Karpas-422 (cell line): Measurements from ENCODE around the gene PROM1. TPM values are rescaled to one million over a fixed set of nuclear protein-coding genes. Genes with fewer than 3 reads are reported as not detected.

Source experiments
- DNase-seq: peaks from one replicate; pipeline ENCODE4 v3.0.0-alpha.2; 2015
- H2AFZ ChIP-seq: fragments of 200-600 bp; sonication (generic); 2 replicates; pipeline ENCODE4 v1.6.1; 2014; ENCODE audit warnings: antibody characterized with exemption, low read length, mixed read lengths
- H3K27ac ChIP-seq: fragments of 200-600 bp; sonication (generic); 2 replicates; pipeline ENCODE4 v1.5.1; 2014; ENCODE audit warnings: mild to moderate bottlenecking, low read length, moderate library complexity
- H3K27me3 ChIP-seq: fragments of 200-600 bp; sonication (generic); 2 replicates; pipeline ENCODE4 v1.6.1; 2014; ENCODE audit warnings: low read length, mixed read lengths
- H3K36me3 ChIP-seq: fragments of 200-600 bp; sonication (generic); 2 replicates; pipeline ENCODE4 v1.6.1; 2014; ENCODE audit warnings: low read length, mixed read lengths; ENCODE audit not compliant: insufficient read depth
- H3K4me1 ChIP-seq: fragments of 200-600 bp; sonication (generic); 2 replicates; pipeline ENCODE4 v1.6.1; 2014; ENCODE audit warnings: mild to moderate bottlenecking, low read length, mixed read lengths
- H3K4me2 ChIP-seq: fragments of 200-600 bp; sonication (generic); 2 replicates; pipeline ENCODE4 v1.6.1; 2014; ENCODE audit warnings: low read length, low read depth, mild to moderate bottlenecking; ENCODE audit not compliant: poor library complexity, severe bottlenecking
- H3K4me3 ChIP-seq: fragments of 200-600 bp; sonication (generic); 2 replicates; pipeline ENCODE4 v1.5.1; 2014; ENCODE audit warnings: mild to moderate bottlenecking, antibody characterized with exemption, low read length, mixed read lengths
- H3K79me2 ChIP-seq: fragments of 200-600 bp; sonication (generic); 2 replicates; pipeline ENCODE4 v1.6.1; 2014; ENCODE audit warnings: mild to moderate bottlenecking, low read length, mixed read lengths
- H3K9ac ChIP-seq: fragments of 200-600 bp; sonication (generic); 2 replicates; pipeline ENCODE4 v1.6.0; 2014; ENCODE audit warnings: low read length
- H3K9me2 ChIP-seq: fragments of 200-600 bp; sonication (generic), shearing (Covaris generic); replicated peaks from 2 replicates; pipeline ENCODE4 v1.6.0; 2014; ENCODE audit warnings: mild to moderate bottlenecking, low read length, moderate library complexity; ENCODE audit not compliant: insufficient read depth
- H3K9me3 ChIP-seq: fragments of 300-700, 200-600 bp; sonication (generic); 2 replicates; pipeline ENCODE4 v1.6.1; 2014; ENCODE audit warnings: low read length, mixed read lengths
- H4K20me1 ChIP-seq: fragments of 200-600 bp; sonication (generic); 2 replicates; pipeline ENCODE4 v1.6.1; 2014; ENCODE audit warnings: mild to moderate bottlenecking, antibody characterized with exemption, low read length, low read depth; ENCODE audit not compliant: insufficient read depth
- total RNA-seq: library from RNA; depleted of rRNA; stranded (reverse); fragments of >200 nt; shearing (Covaris generic); gene quantifications from 2 replicates; pipeline ENCODE4 v1.2.3, GENCODE V29; 2014; ENCODE audit warnings: low replicate concordance; rRNA removed

The PROM1 gene
- total RNA-seq, 1 experiment from 2014 or later: 0.26 TPM

DNA sequence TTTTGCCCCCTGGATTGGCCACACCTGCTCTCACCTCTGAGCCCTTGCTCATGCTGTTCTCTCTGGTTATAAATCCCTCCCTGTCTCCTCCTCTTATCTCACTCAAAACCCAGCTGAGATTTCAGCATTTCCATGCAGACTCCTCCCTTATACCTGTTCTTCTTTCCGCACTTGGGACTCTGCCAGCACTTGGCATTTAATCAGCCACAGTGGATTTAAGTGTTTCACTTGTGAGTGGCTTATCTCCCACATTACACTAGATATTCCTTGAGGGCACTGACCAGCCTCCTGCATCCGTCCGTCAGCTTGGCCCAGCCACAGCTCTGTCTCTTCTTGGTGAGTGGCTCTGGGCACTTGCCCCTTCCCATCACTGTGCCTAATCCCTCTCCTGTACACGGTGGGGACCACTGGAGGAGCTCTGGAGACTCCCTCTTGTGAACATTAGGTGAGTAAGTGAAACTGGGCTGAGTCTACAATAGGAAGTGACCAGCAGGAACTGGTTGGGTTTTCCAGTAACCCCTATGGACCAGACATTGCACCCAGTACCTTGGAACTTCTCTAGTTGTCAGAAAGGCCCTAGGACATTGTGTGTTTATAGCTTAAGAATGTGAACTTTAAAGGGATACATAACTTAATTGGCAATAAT is 165.2 kb downstream of the PROM1 start:
- Histone ChIP-seq H4K20me1 (no peaks in the 10 kb centered on the region), H3K4me1 (no peaks in the 10 kb centered on the region), H3K4me3 (no peak overlapping the region), H3K9me3 (no peaks in the 10 kb centered on the region), H3K79me2 (no peaks in the 10 kb centered on the region), H2AFZ (no peak overlapping the region), H3K9ac (no peak overlapping the region), H3K9me2 (no peaks in the 10 kb centered on the region), H3K27ac (no peak overlapping the region), H3K4me2 (no peak overlapping the region), H3K36me3 (no peaks in the 10 kb centered on the region), H3K27me3 (no peaks in the 10 kb centered on the region)
- DNase-seq: no peak

Other genes with a start within 250 kb of the PROM1 start
- not detected in 2 replicates for gene FGFBP1, start 145.3 kb downstream of the PROM1 start, total RNA-seq
- gene FGFBP2, start 120.8 kb downstream of the PROM1 start, total RNA-seq: not detected in 2 replicates
- 9.7 and 39.1 TPM in 2 replicates for gene TAPT1, start 142.4 kb upstream of the PROM1 start, total RNA-seq